Mucosa of gallbladder (tissue), 1 donor: ENCODE data around the gene IFT88. TPM values are rescaled to one million over a fixed set of nuclear protein-coding genes. Genes with fewer than 3 reads are reported as not detected.

Experiments
- DNase-seq: peaks from one replicate; pipeline ENCODE4 v3.0.0-alpha.2; 2020; ENCODE audit warnings: low spot score
- total RNA-seq: library from RNA; stranded (reverse); gene quantifications from one replicate; pipeline ENCODE4 v1.2.1, GENCODE V29; 2021
- donor health status: DM: no; HTN: no; CAD: no.

IFT88 gene, protein sequence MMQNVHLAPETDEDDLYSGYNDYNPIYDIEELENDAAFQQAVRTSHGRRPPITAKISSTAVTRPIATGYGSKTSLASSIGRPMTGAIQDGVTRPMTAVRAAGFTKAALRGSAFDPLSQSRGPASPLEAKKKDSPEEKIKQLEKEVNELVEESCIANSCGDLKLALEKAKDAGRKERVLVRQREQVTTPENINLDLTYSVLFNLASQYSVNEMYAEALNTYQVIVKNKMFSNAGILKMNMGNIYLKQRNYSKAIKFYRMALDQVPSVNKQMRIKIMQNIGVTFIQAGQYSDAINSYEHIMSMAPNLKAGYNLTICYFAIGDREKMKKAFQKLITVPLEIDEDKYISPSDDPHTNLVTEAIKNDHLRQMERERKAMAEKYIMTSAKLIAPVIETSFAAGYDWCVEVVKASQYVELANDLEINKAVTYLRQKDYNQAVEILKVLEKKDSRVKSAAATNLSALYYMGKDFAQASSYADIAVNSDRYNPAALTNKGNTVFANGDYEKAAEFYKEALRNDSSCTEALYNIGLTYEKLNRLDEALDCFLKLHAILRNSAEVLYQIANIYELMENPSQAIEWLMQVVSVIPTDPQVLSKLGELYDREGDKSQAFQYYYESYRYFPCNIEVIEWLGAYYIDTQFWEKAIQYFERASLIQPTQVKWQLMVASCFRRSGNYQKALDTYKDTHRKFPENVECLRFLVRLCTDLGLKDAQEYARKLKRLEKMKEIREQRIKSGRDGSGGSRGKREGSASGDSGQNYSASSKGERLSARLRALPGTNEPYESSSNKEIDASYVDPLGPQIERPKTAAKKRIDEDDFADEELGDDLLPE
- total RNA-seq = 12.6 TPM

DNA sequence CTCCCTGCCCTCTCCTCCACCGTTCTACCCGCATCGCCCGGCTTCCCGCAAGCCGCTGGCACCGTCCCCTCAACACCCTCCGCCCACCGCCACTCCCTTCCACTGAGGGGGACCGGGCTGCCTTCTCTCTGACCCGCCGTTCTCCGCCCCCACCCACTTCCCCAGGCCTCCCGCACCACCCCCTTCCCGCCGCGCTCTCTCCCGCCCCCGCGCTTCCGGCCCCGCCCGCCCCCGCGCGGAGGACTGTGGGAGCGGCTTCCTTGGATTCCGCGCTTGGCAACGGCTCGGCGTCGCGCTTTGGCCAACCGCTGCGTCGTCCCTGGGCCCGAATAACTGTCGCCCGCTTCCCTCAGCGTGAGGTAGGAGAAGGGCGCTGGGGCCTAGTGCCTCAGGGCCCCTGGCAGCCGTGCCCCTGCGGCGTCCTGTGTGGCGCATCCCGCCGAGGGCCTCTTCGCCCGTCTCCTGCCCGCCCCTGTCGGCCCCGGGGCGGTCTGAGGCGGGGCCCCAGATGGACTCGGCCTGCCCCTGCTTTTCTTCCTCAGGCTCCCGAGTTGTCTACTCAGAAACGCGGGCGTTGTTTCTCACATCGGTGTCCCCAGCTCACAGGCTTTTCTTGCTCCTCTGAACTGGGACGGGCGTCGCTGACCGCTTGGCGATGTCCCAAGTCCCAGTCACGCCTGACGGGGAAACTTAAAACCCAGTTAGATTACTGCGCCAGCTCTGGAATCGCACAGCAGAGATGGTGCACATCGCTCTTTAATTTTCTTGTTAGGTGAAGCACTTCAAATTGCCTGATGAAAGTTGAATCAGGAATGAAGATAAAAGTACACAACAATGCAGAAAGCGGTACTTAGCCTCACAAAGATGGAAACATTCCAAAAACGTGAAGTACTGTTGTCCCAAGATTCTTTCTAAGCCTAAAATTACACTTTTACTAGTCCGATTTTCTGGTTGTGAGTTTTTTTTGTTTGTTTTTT is at the start of gene IFT88:
Gene IFT88 (plus strand): TSS at position 260 of the 977 bp plus-strand sequence. CDS start 7,229 bp downstream, outside the sequence.
- peak; percentile 86 for DNase-seq

DNA sequence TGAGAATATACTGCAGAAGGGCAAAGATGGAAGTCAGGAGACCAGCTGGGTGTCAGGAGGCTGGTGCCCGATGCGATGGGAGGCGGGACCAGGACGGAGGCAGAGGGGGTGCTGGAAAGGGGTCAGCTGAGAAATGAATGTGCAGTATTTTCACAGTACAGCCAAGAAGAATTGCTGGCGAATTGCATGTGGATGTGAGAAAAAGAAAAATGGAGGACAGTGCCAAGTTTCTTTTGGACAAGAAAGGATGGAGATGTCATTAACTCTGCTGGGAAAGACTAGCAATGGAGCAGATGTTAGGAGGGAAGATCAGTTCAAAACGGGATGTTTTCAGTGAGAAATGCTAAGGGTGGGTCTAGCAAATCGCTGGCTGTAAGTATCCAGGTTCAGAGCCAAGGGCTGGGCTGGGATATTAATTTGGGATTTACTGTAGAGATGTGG is 48.3 kb upstream of the IFT88 start:
- DNase-seq = no peak

DNA sequence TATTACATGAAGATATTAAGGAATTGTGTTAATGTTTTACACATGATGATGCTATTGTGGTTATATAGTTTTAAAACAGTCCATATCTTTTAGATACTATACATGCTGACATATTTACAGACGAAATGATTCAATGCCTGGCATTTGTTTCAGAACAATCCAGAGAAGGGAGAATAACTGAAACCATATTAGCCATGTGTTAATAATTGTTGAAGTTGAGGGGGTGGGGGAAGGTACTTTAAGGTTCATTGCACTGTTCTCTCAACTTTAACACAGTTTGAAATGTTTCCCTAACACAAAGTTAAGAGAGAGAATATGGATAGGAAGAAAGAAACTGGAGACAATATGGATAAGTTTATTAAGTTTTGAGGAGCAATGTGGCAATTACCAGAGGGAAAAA is 47.1 kb upstream of the IFT88 start:
- DNase-seq = no peak

DNA sequence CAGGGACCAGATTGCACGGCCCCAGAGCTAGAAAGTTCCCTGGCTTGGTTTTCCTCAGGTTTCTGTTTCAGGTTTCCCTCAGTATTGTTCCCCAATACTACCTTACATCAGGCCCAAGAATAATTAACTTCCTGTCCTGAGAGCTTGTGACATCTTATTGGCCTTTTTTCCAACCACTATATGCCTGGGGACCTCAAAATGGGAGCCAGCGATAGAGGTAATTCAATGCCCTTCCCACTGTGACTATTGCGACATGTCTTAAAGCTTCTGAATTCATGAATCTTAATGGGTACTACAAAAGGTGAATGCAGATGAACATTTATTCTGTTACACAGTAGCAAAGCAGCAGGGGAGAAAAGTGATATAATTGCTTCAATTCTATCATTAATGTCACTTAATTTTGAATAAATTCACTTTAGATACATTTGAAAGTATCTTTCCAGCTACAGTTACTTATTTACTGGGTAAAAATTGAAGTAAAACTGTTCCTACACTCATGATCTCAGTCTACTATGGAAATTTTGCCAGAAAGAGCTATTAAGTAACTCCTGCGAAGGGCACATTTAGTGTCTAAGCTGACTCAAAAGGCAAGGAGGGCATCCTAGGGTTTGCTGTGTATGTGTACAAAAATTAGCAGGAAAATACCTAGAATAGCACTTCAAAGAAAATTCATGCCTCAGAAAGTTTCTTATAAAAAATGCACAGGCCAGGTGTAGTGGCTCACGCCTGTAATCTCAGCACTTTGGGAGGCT is 45.4 kb upstream of the IFT88 start:
- DNase-seq = no peak

DNA sequence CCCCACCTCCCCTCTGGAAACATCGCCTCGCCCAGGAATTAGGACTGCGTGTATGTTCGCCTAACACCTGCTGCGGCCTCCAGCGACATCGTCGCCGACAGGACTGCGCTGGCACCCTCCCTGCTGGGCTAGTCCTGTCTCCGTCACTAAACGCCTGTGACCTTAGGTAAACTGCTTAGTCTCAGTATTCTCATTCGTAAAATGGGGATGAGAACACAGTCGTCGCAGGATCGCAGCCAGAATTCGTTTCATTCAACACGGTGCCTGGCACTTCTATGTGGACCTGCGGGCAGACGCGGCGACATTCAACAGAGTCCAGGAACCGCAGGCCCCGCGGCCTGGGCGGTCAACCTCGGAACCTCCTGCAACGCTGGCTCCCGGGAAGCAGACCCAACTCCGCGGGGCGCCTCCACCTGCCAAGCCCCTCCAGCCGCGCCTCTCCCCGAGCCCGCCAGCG is 41.8 kb upstream of the IFT88 start:
- DNase-seq = peak; percentile 15

DNA sequence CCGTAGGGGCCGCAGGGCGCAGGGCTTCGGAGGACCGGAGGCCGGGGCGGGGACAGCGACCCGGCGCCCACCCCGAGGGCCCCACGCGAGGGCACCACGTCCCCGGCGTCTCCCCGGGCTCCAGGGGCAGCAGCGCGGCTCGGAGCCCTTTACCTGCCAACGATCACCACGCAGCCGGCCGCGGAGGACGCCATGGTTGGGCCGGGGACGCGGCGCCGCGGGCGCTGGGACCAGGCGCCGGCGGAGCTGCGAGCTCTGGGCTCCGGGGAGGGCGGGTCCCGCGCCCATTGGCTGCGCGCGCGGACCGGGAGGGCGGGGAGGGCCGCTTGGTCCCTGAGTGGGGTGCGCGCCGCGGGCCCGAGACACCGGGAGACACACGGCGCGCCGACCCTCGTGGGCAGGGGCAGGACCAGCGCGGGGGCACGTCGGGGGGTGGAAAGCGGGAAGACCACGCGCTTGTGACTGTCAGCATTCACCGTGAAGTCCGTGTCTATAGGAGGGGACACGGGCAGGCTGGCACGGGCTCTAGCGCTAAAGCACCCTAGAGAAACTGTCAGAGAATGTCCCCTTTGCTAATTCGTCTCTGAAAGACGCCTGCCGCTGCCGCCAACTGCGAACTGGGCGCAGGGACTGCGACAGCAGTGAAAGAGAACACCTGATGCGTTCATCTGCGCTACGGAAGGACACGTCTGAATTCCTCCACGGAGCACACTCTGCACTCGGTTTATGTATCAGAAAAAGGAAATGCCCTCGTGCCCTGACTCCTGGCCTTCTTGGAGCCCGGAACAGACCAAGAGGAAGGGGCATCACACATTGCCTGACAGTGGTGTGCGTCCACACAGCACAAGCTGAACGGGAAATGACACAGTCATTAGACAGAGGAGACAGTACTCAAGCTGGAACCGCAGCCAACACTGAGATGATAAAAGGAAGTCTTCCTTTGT is 41.1 kb upstream of the IFT88 start, which contains the start of gene CRYL1:
Gene CRYL1 (minus strand): TSS at position 257 of the 944 bp plus-strand sequence. CDS start 63 bp downstream, at position 194.
- DNase-seq = peak; percentile 77

DNA sequence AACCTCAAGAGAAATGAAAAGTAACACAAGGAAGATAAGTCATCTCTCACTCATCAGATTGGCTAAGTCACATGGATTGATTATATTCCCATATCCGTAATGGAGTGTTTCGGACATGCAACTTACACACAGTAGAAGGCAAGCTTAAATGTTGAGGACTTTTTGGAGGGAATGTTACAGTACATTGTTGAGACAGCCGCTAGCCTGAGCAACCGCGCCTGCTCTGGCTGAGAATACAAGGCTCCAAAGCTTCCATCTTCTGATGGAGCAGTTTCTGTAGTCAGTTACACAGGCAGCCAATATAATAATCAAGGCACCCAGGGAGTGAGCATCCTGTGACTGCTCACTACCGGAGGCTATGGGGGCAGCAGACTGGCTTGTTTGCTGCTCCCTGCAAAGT is 40.3 kb upstream of the IFT88 start:
- no peak for DNase-seq

DNA sequence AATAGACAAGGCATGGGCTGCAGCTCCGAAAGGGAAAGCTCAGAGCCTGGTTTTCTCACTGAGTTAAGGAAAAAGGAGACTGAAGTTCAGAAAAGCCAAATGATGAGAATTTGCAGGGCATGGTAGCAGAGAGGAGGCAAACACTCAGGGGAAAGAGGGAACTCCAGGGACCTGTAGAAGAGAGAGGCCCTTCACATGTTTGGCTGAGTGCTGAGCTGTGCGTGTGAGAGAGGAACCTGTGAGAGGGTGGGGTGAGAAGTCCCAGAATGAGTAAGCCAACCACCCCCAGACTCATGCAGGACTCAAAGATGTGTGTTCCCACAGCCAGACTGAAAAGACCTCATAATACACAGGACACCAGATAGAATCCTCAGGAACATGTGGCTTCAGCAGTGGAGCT is 38.5 kb upstream of the IFT88 start:
- no peak for DNase-seq

DNA sequence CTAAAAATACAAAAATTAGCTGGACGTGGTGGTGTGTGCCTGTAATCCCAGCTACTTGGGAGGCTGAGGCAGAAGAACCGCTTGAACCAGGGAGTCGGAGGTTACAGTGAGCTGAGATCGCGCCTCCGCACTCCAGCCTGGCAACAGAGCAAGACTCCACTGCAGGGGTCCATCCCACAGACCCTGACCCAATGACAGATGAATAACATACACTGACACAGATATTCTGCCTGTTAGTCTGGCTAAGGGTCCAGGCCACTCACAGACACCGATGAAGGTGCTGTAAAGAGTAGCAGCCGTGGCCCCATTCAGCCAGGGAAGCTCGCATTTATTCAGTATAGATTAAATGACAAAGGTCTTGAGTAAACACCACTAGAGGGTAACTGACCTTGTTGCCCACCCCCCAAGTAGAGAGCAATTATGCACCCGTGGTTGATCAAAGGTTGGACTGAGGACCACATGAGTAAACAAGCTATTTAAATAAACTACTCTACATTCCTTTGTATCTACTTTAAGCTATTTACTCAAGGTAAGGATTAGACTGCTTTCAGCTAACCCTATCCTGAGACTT is 32.8 kb upstream of the IFT88 start:
- DNase-seq = no peak

DNA sequence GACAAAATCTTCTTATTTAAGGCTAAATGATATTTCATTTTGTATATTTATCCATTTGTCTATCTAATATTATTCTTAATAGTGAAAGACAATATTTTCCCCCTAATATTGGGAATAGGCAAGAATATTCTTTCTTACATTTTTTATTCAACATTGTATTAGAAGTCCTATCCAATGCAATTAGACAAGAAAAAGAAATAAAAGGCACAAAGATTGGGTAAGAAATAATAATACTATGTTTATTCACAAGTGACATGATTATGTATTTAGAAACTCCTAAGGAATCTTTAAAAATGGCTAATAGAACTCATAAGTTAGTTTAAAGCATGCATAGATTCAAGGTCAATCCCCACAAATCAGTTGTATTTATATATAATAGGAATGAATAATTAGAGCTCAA is 30.0 kb upstream of the IFT88 start:
- no peak for DNase-seq

DNA sequence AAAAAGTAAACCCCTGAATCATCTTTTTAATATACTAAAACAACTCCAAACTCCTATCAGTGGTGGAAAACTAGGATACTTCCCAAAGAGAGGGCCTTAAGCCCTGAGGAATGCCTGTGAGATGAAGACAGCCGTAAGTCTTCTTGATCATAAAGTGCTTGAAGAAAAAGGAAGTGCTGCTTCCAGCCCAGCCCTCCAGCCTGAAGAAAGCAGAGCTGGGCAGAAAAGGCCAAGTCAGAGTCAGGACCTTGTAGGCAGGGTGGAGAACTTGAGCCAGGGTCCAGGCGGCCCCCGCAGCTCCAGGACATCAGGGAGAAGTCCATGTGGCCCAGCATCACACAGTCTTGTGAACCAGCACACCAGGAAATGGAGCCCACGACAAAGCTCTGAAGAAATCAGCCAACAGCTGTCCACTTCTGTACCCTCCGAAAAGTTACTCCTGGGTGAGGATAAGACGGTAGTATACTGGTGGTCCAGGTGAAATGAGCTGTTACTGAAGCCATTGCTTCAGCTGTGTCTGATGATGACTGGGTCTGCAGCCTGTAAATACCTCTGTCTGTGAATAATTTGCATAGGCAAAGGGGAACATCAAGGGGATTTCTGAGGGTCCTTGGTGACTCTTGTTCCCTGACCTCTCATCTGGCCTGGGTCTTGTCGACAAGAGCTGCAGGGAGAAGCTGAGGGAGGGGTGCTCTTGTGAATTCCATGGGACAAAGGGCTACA is 22.6 kb upstream of the IFT88 start:
- DNase-seq = no peak

DNA sequence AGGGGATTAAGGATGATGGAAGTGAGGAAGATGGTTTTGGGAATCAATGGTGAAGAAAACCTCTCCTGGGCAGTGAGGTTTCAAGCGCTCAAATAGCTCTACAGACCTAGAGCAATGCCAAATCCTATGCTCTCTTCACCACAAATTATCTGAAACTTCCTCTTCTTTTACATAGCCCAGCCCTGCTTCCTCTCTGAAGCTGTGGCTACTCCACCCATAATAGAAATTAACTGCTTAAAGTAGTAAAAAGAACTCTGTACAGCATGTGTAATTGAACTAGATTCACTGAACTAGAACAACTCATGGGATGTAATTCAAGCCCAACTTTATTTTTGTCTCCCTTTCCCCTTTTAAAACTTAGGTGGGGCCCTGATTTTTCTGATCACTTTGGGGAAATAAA is 20.4 kb upstream of the IFT88 start:
- DNase-seq = no peak

DNA sequence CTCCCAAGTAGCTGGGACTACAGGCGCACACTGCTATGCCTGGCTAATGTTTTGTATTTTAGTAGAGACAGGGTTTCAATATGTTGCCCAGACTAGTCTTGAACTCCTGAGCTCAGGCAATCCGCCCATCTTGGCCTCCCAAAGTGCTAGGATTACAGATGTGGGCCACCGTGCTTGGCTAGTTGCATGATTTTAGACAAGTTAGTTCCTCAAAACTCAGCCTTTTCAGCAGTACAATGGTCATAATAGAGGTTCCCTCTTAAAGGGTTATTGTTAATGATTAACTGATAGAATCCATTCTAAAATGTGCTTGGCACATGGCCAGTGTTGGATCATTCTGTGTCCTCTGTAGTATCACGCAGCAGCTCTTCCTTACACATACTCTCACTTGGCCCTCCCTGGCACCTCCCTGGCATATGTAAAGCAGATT is 19.5 kb upstream of the IFT88 start:
- DNase-seq = peak; percentile 61

DNA sequence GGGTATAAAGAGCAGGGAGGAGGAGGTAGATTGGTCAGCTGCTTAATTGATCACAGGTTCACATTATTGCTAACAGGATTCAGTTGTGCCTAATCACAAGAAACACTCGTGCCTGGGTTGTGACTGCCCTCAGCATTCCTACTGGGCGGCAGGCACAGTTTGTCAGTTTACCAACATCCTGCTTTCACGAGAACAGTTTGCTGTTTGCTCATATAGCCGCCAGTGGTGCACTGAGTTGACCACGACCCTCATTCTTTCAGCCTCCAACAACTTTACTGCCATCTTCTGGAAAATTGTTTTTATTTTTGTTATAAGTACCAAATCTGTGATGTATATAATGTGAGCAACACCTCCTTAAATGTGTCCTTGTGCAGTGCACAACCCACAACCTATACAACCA is 16.2 kb upstream of the IFT88 start:
- DNase-seq = no peak

DNA sequence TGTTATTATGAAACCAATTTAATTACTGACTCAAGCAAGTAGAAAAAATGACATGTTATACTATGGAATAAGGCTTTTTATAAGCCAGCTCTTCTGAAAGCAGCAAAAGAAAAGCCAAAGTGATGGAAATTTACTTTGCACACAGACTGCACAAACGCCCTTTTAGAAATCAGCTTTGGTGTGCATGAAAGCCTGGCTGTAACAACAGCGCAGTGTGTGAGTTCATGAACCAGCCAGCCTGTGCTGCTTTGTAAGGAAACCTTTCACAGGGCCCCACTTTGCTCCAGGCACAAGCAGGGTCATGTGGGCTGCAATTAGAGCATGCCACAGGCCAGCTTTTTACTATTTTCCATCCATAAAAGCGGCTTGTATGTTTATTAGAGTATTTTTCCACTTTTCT is 13.6 kb upstream of the IFT88 start:
- DNase-seq = no peak

DNA sequence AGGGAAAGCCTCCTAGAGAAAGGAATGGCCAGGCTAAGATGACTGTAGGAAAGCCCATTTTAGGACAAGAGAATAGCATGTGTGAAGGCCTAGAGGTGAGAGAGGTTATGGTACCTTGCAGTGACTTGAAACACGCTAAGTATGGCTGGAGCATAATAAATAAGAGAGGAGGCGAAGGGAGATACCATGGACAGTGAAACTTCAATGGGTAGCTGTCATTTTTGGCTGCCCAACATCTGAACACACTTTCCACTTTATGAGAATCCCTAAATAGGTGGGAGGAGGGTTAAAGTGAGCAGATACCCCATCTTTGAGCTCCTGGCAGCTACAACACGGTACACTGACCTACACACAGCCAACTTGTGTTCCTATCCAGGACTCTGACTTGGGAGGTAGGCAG is 8.0 kb upstream of the IFT88 start:
- no peak for DNase-seq

DNA sequence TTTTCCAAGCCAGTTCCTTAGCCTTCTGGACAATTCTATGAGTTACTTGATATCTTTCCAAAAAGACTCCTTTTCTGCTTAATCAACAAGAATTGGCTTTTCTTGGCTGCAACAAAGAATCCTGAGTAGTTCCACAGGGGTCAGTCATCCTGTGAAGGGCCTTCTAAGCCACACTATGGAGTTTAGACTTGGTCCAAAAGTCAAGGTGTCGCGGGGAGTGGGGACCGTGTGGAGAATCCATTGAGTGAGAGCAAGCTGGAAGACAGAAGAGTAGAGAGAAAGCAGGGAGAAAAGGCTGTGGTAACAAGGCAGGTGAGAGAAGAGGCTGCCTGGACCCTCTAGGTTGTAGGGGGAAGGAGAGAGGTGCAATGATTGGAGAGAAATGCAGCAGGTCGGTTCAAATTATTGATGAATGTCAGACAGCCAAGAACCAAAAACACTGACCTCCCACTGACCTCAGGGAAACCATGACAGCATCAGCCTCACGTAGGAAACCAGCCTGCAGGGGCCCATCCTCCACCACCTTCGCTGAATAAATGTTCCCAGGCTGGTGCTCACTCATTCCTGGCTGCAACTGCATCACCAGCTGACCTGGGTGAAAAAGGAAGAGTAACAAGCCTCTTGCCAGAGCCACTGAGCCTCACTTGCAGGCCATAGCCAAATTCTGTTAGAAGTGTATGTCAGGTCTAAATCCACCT is 7.1 kb upstream of the IFT88 start:
- no peak for DNase-seq

DNA sequence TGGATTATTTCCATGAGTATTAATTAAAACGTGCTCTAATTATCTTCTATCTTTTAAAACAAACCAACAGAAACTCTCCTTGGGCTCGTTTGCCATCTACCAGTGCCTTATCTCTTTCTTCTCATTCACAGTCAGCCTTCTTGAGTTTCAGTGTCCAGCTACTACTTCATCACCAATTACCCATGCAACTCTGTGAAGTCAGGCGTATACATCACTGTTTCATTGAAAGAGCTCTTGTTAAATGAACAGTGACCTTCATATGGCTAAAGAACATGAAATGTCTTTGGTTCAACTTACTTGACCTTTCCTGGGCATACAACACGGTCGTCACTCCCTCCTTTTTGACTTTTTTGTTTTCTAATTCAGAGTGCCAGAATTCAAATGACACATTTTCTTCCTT is 5.2 kb upstream of the IFT88 start:
- no peak for DNase-seq
